ENCODE data around the gene TMEM11.

The TMEM11 gene

GRCh38 chr17:21248500-21248899 is 34.5 kb upstream of the TMEM11 start:
- no peak for TF ChIP-seq GATA3 (IDR thresholded peaks at IDR 0.05; ENCODE audit: low read depth, low read length)
- no peak for TF ChIP-seq GATA2 (IDR thresholded peaks at IDR 0.05; ENCODE audit: low read depth, low read length)

GRCh38 chr17:21247552-21248258 is 33.7 kb upstream of the TMEM11 start:
- TF ChIP-seq GATA3 (IDR thresholded peaks at IDR 0.05; ENCODE audit: low read depth, low read length) (no peak), GATA2 (IDR thresholded peaks at IDR 0.05; ENCODE audit: low read depth, low read length) (no peak)

- TF ChIP-seq GATA2 (IDR thresholded peaks at IDR 0.05; ENCODE audit: low read depth, low read length) = no peak
- TF ChIP-seq GATA3 (IDR thresholded peaks at IDR 0.05; ENCODE audit: low read depth, low read length) = no peak
Measured at GRCh38 chr17:21246698-21247097, 32.7 kb upstream of the TMEM11 start.

- TF ChIP-seq GATA3 (IDR thresholded peaks at IDR 0.05; ENCODE audit: low read depth, low read length) (no peak), GATA2 (IDR thresholded peaks at IDR 0.05; ENCODE audit: low read depth, low read length) (no peak)
Measured at GRCh38 chr17:21245639-21246084, 31.7 kb upstream of the TMEM11 start.

GRCh38 chr17:21243516-21244303 is 29.7 kb upstream of the TMEM11 start:
- TF ChIP-seq GATA3 (IDR thresholded peaks at IDR 0.05; ENCODE audit: low read depth, low read length) (no peak), GATA2 (IDR thresholded peaks at IDR 0.05; ENCODE audit: low read depth, low read length) (no peak)

- TF ChIP-seq GATA2 (IDR thresholded peaks at IDR 0.05; ENCODE audit: low read depth, low read length) (no peak), GATA3 (IDR thresholded peaks at IDR 0.05; ENCODE audit: low read depth, low read length) (no peak)
Measured at GRCh38 chr17:21242780-21243515, 29.0 kb upstream of the TMEM11 start.

GRCh38 chr17:21242026-21242697 is 28.2 kb upstream of the TMEM11 start:
- TF ChIP-seq GATA2 (IDR thresholded peaks at IDR 0.05; ENCODE audit: low read depth, low read length) (no peak), GATA3 (IDR thresholded peaks at IDR 0.05; ENCODE audit: low read depth, low read length) (no peak)

- TF ChIP-seq GATA2 (IDR thresholded peaks at IDR 0.05; ENCODE audit: low read depth, low read length) = no peak
- TF ChIP-seq GATA3 (IDR thresholded peaks at IDR 0.05; ENCODE audit: low read depth, low read length) = no peak
Measured at GRCh38 chr17:21241564-21241963, 27.6 kb upstream of the TMEM11 start.

GRCh38 chr17:21240369-21241055 is 26.6 kb upstream of the TMEM11 start:
- TF ChIP-seq GATA2 (IDR thresholded peaks at IDR 0.05; ENCODE audit: low read depth, low read length) = no peak
- no peak for TF ChIP-seq GATA3 (IDR thresholded peaks at IDR 0.05; ENCODE audit: low read depth, low read length)

GRCh38 chr17:21239680-21240368 is 25.9 kb upstream of the TMEM11 start:
- TF ChIP-seq GATA2 (IDR thresholded peaks at IDR 0.05; ENCODE audit: low read depth, low read length) = no peak
- no peak for TF ChIP-seq GATA3 (IDR thresholded peaks at IDR 0.05; ENCODE audit: low read depth, low read length)

- TF ChIP-seq GATA2 (IDR thresholded peaks at IDR 0.05; ENCODE audit: low read depth, low read length) (no peak), GATA3 (IDR thresholded peaks at IDR 0.05; ENCODE audit: low read depth, low read length) (no peak)
Measured at GRCh38 chr17:21235921-21236320, 22.0 kb upstream of the TMEM11 start.

GRCh38 chr17:21233581-21234347 is 19.8 kb upstream of the TMEM11 start:
- TF ChIP-seq GATA3 (IDR thresholded peaks at IDR 0.05; ENCODE audit: low read depth, low read length) (no peak), GATA2 (IDR thresholded peaks at IDR 0.05; ENCODE audit: low read depth, low read length) (no peak)

All from SH-SY5Y (cell line).